HUES48 (cell line): ENCODE results near the gene PPP1R13L.
"Not testable (repeated sequence)": the region's sequence is repeated elsewhere in the genome, so short reads cannot be mapped to it uniquely, and the experiment has no call there.

Experiments used
- H3K27ac ChIP-seq: one replicate; pipeline ENCODE4 v1.7.0; 2013; ENCODE audit warnings: low read depth, low read length, inconsistent platforms
- H3K27me3 ChIP-seq: 2 replicates; pipeline ENCODE4 v1.6.1; 2013; ENCODE audit warnings: mild to moderate bottlenecking, low read length; ENCODE audit not compliant: control insufficient read depth, insufficient read depth
- H3K36me3 ChIP-seq: 2 replicates; pipeline ENCODE4 v1.6.1; 2013; ENCODE audit warnings: low read length; ENCODE audit not compliant: control insufficient read depth, insufficient read depth
- H3K4me1 ChIP-seq: 2 replicates; pipeline ENCODE4 v1.6.1; 2013; ENCODE audit warnings: mild to moderate bottlenecking, low read length; ENCODE audit not compliant: control insufficient read depth, insufficient read depth
- H3K4me3 ChIP-seq: 2 replicates; pipeline ENCODE4 v1.5.1; 2013; ENCODE audit warnings: mild to moderate bottlenecking, low read depth, low read length
- H3K9ac ChIP-seq: 2 replicates; pipeline ENCODE4 v1.6.1; 2013; ENCODE audit warnings: mild to moderate bottlenecking, low read depth, low read length, moderate library complexity
- H3K9me3 ChIP-seq: 2 replicates; pipeline ENCODE4 v1.6.1; 2013; ENCODE audit warnings: low read length; ENCODE audit not compliant: control insufficient read depth, insufficient read depth

The PPP1R13L gene

DNA sequence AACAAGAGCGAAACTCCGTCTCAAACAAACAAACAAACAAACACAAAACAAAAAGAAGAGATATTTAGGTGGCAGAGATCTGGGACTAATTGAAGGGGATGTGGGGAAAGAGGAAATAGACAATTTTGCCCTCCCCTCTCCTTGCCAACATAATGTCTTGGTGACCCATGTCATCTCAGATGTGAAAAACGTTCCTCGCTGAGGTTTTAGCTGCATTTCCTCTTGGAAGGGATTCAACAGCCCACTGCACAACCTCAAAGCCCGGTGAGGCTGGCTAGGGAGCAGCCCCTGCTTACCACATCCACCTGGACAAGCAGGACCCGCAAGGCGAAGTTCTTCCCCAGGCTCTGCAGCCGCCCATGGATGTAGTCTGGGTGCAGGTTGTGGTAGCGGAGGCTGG lies 13.9 kb upstream of the PPP1R13L start:
- no peaks in the 10 kb centered on the region for H3K9me3 ChIP-seq

DNA sequence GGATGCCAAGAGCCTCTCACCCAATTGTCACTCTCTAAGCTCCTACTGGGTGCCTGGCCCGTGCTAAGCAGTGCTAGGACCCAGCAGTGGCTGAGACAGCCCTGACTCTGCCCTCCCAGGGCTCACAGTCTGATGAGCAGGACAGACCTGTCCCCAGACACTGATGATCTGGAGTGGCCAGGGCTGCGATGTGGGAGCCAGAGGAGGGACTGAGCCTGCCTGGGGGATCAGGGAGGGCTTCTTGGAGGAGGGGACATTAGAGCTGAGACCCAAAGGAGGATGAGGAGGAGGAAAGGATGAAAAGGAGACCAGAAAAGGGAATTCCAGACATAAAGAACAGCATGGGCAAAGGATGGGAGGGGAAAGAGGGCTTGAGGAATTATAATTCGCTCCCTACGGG lies 12.3 kb upstream of the PPP1R13L start:
- no peak overlapping the region for H3K27ac ChIP-seq
- H3K36me3 ChIP-seq = peaks cover 59% of the 10 kb centered on the region
- no peaks in the 10 kb centered on the region for H3K4me1 ChIP-seq
- H3K9me3 ChIP-seq = no peaks in the 10 kb centered on the region
- H3K27me3 ChIP-seq = no peaks in the 10 kb centered on the region
- H3K9ac ChIP-seq = no peak overlapping the region
- H3K4me3 ChIP-seq = no peak overlapping the region

More for the DNA sequence above, 13.9 kb upstream of the PPP1R13L start:
- Histone ChIP-seq H3K4me3 (no peak overlapping the region), H3K27me3 (no peaks in the 10 kb centered on the region), H3K27ac (no peak overlapping the region), H3K9ac (no peak overlapping the region), H3K4me1 (no peaks in the 10 kb centered on the region), H3K36me3 (peaks cover 47% of the 10 kb centered on the region)

DNA sequence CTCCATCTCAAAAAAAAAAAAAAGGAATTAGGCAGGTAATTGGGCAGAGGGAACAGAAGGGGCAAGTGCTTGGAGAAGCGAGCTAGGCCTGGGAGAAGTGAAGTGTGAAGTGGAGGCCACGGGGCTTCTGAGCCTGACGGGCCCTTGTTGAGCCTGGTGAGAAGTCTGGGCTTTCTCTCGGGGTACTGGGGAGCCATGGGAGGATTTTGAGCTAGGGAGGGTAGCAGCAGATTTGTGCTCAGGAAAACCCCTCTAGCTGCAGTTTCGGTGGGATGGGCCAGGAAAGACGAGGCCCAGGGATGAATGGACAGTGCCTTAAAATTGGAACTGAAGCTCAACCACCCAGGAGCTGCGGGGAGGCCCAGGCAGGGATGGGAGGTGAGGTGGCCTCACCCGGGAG lies 9.6 kb upstream of the PPP1R13L start:
- Histone ChIP-seq H3K4me3 (no peak overlapping the region), H3K27me3 (no peaks in the 10 kb centered on the region), H3K27ac (no peak overlapping the region), H3K4me1 (no peaks in the 10 kb centered on the region), H3K36me3 (peaks cover 55% of the 10 kb centered on the region), H3K9me3 (no peaks in the 10 kb centered on the region), H3K9ac (no peak overlapping the region)

DNA sequence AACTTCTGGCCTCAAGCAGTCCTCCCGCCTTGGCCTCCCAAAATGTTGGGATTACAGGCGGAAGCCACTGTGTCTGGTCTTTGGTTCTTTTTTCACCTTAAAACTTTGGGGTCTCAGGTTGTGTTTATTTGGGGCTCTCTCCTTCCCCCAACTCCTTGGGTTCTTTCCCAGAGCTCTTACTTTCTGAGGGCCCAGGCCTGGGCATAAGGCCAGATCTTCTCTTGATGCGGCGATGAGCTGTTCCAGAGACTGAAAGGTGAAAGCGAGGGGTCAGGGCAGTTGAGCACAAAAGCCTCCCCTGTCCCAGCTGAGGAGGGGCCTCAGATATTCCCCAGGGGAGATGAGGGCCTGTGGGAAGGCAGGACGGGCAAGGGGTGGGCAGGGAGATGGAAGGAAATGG lies 8.6 kb upstream of the PPP1R13L start:
- Histone ChIP-seq H3K9ac (no peak overlapping the region), H3K4me3 (no peak overlapping the region), H3K36me3 (peaks cover 55% of the 10 kb centered on the region), H3K27ac (no peak overlapping the region), H3K27me3 (no peaks in the 10 kb centered on the region), H3K4me1 (no peaks in the 10 kb centered on the region), H3K9me3 (no peaks in the 10 kb centered on the region)

DNA sequence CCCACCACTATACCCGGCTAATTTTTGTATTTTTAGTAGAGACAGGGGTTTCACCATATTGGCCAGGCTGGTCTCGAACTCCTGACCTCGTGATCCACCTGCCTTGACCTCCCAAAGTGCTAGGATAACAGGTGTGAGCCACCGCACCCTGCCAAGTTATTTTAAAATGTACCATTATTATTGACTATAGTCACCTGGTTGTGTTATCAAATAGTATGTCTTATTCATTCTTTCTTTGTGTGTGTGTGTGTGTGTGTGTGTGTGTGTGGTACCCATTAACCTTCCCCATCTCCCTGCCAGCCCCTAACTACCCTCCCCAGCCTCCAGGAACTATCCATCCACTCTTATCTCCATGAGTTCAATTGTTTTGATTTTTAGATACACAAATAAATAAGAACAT lies 5.5 kb upstream of the PPP1R13L start:
- peaks cover 45% of the 10 kb centered on the region for H3K36me3 ChIP-seq
- not testable (repeated sequence) for H3K4me3 ChIP-seq, H3K9me3 ChIP-seq, H3K27ac ChIP-seq, H3K27me3 ChIP-seq, H3K9ac ChIP-seq, H3K4me1 ChIP-seq

DNA sequence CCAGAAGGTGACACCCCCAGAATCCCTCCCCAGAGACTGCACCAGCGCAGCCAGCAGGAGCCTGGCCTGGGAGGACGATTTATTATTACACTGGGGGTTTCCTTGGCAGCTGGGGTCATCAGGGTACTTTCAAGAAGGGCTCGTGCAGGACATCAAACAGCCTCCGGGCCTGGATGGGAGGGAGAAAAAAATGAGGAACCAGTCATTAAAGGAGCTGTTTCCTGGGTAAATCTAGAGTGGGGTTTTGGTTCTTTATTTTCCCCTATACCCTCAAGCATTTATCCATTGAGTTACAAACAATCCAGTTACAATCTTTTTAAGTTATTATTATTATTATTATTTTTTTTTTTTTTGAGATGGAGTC lies 4.7 kb upstream of the PPP1R13L start:
- 0 out of 2 replicates have a peak, but pooled peaks cover 4% of the 10 kb centered on the region for H3K4me1 ChIP-seq
- H3K36me3 ChIP-seq = peaks cover 41% of the 10 kb centered on the region
- no peak overlapping the region for H3K27ac ChIP-seq
- no peak overlapping the region for H3K4me3 ChIP-seq
- H3K27me3 ChIP-seq = no peaks in the 10 kb centered on the region
- no peaks in the 10 kb centered on the region for H3K9me3 ChIP-seq
- no peak overlapping the region for H3K9ac ChIP-seq

DNA sequence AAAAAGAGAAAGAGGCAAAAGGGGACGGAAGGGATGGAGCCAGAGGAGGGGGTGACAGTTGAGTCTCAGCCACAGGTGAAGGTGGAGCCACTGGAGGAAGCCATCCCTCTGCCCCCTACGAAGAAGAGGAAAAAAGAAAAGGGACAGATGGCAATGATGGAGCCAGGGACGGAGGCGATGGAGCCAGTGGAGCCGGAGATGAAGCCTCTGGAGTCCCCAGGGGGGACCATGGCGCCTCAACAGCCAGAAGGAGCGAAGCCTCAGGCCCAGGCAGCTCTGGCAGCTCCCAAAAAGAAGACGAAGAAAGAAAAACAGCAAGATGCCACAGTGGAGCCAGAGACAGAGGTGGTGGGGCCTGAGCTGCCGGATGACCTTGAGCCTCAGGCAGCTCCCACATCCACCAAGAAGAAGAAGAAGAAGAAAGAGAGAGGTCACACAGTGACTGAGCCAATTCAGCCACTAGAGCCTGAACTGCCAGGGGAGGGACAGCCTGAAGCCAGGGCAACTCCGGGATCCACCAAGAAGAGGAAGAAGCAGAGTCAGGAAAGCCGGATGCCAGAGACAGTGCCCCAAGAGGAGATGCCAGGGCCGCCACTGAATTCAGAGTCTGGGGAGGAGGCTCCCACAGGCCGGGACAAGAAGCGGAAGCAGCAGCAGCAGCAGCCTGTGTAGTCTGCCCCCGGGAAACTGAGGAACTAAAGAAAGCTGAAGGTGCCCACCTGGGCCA lies 4.1 kb upstream of the PPP1R13L start:
- Histone ChIP-seq H3K27ac (no peak overlapping the region), H3K9ac (no peak overlapping the region)

DNA sequence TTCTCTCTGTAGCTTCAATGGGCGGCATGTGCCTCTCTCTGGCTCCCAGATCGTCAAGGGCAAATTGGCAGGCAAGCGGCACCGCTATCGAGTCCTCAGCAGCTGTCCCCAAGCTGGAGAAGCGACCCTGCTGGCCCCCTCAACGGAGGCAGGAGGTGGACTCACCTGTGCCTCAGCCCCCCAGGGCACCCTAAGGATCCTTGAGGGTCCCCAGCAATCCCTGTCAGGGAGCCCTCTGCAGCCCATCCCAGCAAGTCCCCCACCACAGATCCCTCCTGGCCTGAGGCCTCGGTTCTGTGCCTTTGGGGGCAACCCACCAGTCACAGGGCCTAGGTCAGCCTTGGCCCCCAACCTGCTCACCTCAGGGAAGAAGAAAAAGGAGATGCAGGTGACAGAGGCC lies 3.3 kb upstream of the PPP1R13L start:
- no peak overlapping the region for H3K9ac ChIP-seq
- no peak overlapping the region for H3K4me3 ChIP-seq
- peaks cover 12% of the 10 kb centered on the region for H3K4me1 ChIP-seq

More for the DNA sequence above, 4.1 kb upstream of the PPP1R13L start:
- H3K4me3 ChIP-seq = no peak overlapping the region
- 0 out of 2 replicates have a peak, but pooled peaks cover 4% of the 10 kb centered on the region for H3K4me1 ChIP-seq
- H3K36me3 ChIP-seq = peaks cover 36% of the 10 kb centered on the region
- H3K27me3 ChIP-seq = no peaks in the 10 kb centered on the region
- H3K9me3 ChIP-seq = no peaks in the 10 kb centered on the region

DNA sequence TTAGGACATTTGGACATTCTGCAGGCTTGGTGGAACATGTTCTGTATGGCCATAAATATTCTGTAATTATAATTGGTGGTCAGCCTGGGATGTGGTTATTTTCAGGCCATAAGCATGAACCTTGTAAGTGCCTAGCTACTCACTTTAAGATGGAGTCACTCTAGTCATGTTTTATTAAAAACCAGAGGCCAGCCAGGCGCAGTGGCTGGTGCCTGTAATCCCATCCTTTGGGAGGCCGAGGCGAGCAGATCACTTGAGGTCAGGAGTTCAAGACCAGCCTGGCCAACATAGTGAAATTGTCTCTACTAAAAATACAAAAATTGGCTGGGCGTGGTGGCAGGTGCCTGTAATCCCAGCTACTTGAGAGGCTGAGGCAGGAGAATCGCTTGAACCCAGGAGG lies 2.7 kb upstream of the PPP1R13L start:
- not testable (repeated sequence) for H3K9ac ChIP-seq, H3K9me3 ChIP-seq, H3K27ac ChIP-seq, H3K27me3 ChIP-seq
- peaks cover 22% of the 10 kb centered on the region for H3K36me3 ChIP-seq
- H3K4me1 ChIP-seq = peaks cover 17% of the 10 kb centered on the region
- H3K4me3 ChIP-seq = peak overlapping the region; percentile 86

More for the DNA sequence above, 3.3 kb upstream of the PPP1R13L start:
- no peak overlapping the region for H3K27ac ChIP-seq
- H3K9me3 ChIP-seq = no peaks in the 10 kb centered on the region
- H3K27me3 ChIP-seq = no peaks in the 10 kb centered on the region; the same call in 1 of the 2 replicates
- H3K36me3 ChIP-seq = peaks cover 27% of the 10 kb centered on the region

DNA sequence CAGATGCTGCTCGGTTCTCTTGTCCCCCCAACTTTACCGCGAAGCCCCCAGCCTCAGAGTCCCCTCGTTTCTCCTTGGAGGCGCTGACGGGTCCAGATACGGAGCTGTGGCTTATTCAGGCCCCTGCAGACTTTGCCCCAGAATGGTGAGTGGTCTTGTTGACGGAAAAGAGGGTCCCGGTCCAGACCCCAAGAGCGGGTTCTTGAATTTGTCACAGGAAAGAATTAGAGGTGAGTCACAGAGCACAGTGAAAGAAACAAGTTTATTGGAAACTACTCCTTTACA lies 2.2 kb upstream of the PPP1R13L start:
- no peaks in the 10 kb centered on the region for H3K9me3 ChIP-seq
- peak overlapping the region; percentile 99 for H3K9ac ChIP-seq
- H3K4me3 ChIP-seq = peak overlapping the region; percentile 86
- H3K27me3 ChIP-seq = no peaks in the 10 kb centered on the region; the same call in 1 of the 2 replicates
- H3K36me3 ChIP-seq = peaks cover 22% of the 10 kb centered on the region
- peaks cover 19% of the 10 kb centered on the region for H3K4me1 ChIP-seq
- no peak overlapping the region for H3K27ac ChIP-seq

DNA sequence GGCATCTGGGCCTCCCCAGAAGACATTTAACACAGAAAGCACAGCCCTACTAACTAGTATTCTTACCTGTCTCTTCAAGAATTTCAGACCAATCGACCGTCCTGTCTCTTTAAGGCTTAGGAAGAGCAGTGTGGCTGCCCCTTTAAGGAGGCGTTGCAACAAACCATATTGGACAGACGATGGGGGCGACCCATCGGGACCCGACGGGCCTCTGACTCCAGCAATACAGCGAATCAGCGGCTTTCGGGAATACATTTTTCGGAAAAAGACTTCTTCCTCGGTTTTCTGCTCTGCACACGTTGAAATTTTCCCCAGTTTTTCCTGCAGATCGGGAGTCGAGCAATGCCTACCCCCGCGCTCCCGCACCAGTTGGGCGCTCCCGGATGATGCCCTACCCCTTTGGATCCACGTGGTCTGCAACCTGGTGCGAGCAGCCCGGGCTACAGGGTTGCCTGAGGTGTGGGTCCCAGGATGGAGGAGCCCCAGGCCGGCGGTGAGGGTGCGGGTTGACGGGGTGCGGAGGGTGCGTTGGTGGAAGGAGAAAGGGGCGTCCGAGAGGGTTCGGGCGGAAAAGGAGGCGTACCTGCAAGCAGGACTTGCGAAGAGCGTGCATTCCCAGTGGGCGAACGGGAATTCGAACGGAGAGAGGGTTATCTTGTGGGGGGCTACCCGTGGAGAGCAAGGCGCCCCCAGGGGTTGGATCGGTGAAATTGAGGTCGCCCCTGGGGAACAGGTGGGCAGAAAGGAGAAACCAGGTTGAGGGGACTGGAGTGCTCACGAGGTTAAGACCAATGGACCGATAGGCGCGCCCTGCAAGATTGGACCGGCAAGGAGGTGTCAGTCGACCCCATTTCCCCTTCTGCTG lies 1.6 kb upstream of the PPP1R13L start, which contains the start of gene POLR1G:
POLR1G (plus strand) TSS at position 419 of the 865 bp plus-strand sequence; CDS start at position 472, 53 bp downstream.
- Histone ChIP-seq H3K27me3 (no peaks in the 10 kb centered on the region; the same call in 1 of the 2 replicates), H3K27ac (peak within 1 kb of the TSS; percentile 98), H3K4me1 (peaks cover 22% of the 10 kb centered on the region), H3K4me3 (peak within 1 kb of the TSS; percentile 86), H3K9ac (peak within 1 kb of the TSS; percentile 99), H3K9me3 (no peaks in the 10 kb centered on the region), H3K36me3 (peaks cover 22% of the 10 kb centered on the region)
